ENCODE measurements around the gene CNTNAP2. TPM values are rescaled to one million over a fixed set of nuclear protein-coding genes. Genes with fewer than 3 reads are reported as not detected.

CNTNAP2 gene
- polyA plus RNA-seq, 4 donors, result 0.54 to 10.1 (median 2.6) TPM

GRCh38 chr7:146255609-146256008 lies 139.0 kb downstream of the CNTNAP2 start:
- H3K4me3 ChIP-seq (ENCODE audit: low read depth in 1 of 3, low read length in 3 of 3), result no peak overlapping the region
- 64 to 68% (median 64%) methylated on average over 3 of the region's 3 CpGs for WGBS, 3 donors
- H3K27me3 ChIP-seq (ENCODE audit: control insufficient read depth in 3 of 3, insufficient read depth in 3 of 3, low read length in 3 of 3), result no peaks in the 10 kb centered on the region
- no peaks in the 10 kb centered on the region for H3K4me1 ChIP-seq (ENCODE audit: control insufficient read depth in 3 of 3, insufficient read depth in 2 of 3, low read depth in 1 of 3, low read length in 2 of 3)
- DNase-seq, result no peak
- no peaks in the 10 kb centered on the region for H3K36me3 ChIP-seq (ENCODE audit: control insufficient read depth in 3 of 3, insufficient read depth in 2 of 3, low read depth in 1 of 3, low read length in 3 of 3)
- no peak overlapping the region for H3K27ac ChIP-seq (ENCODE audit: low read depth in 1 of 3, low read length in 2 of 3)
- FAIRE-seq, result no peak
- peaks cover 2 to 3% of the 10 kb centered on the region in 2 donors for H3K9me3 ChIP-seq (ENCODE audit: control insufficient read depth in 2 of 2, insufficient read depth in 1 of 2, low read depth in 1 of 2, low read length in 1 of 2)

- Histone ChIP-seq H3K27me3 (ENCODE audit: control insufficient read depth in 3 of 3, insufficient read depth in 3 of 3, low read length in 3 of 3) (no peaks in the 10 kb centered on the region), H3K27ac (ENCODE audit: low read depth in 1 of 3, low read length in 2 of 3) (no peak overlapping the region), H3K4me3 (ENCODE audit: low read depth in 1 of 3, low read length in 3 of 3) (no peak overlapping the region), H3K9me3 (ENCODE audit: control insufficient read depth in 2 of 2, insufficient read depth in 1 of 2, low read depth in 1 of 2, low read length in 1 of 2) (peaks cover 0 to 3% of the 10 kb centered on the region in 2 donors), H3K4me1 (ENCODE audit: control insufficient read depth in 3 of 3, insufficient read depth in 2 of 3, low read depth in 1 of 3, low read length in 2 of 3) (no peaks in the 10 kb centered on the region), H3K36me3 (ENCODE audit: control insufficient read depth in 3 of 3, insufficient read depth in 2 of 3, low read depth in 1 of 3, low read length in 3 of 3) (no peaks in the 10 kb centered on the region)
- FAIRE-seq (no peak), DNase-seq (no peak)
- WGBS, 3 donors, result 69 to 86% (median 80%) methylated on average over 1 of the region's 1 CpG
Measured at GRCh38 chr7:146262527-146262926, 145.9 kb downstream of the CNTNAP2 start.

- DNase-seq (no peak), FAIRE-seq (no peak)
- WGBS, 3 donors, result 73 to 96% (median 85%) methylated on average over 3 of the region's 3 CpGs
- no peaks in the 10 kb centered on the region for H3K4me1 ChIP-seq (ENCODE audit: control insufficient read depth in 3 of 3, insufficient read depth in 2 of 3, low read depth in 1 of 3, low read length in 2 of 3)
- H3K27me3 ChIP-seq (ENCODE audit: control insufficient read depth in 3 of 3, insufficient read depth in 3 of 3, low read length in 3 of 3), result no peaks in the 10 kb centered on the region
- no peaks in the 10 kb centered on the region for H3K36me3 ChIP-seq (ENCODE audit: control insufficient read depth in 3 of 3, insufficient read depth in 2 of 3, low read depth in 1 of 3, low read length in 3 of 3)
- H3K4me3 ChIP-seq (ENCODE audit: low read depth in 1 of 3, low read length in 3 of 3), result no peak overlapping the region
- no peak overlapping the region for H3K27ac ChIP-seq (ENCODE audit: low read depth in 1 of 3, low read length in 2 of 3)
- no peaks in the 10 kb centered on the region for H3K9me3 ChIP-seq (ENCODE audit: control insufficient read depth in 2 of 2, insufficient read depth in 1 of 2, low read depth in 1 of 2, low read length in 1 of 2)
Measured at GRCh38 chr7:146276888-146277287, 160.3 kb downstream of the CNTNAP2 start.

- H3K27ac ChIP-seq (ENCODE audit: low read depth in 1 of 3, low read length in 2 of 3), result no peak overlapping the region
- no peaks in the 10 kb centered on the region for H3K4me1 ChIP-seq (ENCODE audit: control insufficient read depth in 3 of 3, insufficient read depth in 2 of 3, low read depth in 1 of 3, low read length in 2 of 3)
- 82 to 92% (median 91%) methylated on average over 1 of the region's 3 CpGs for WGBS, 3 donors
- no peaks in the 10 kb centered on the region for H3K27me3 ChIP-seq (ENCODE audit: control insufficient read depth in 3 of 3, insufficient read depth in 3 of 3, low read length in 3 of 3)
- H3K4me3 ChIP-seq (ENCODE audit: low read depth in 1 of 3, low read length in 3 of 3), result no peak overlapping the region
- no peak for FAIRE-seq
- H3K9me3 ChIP-seq (ENCODE audit: control insufficient read depth in 2 of 2, insufficient read depth in 1 of 2, low read depth in 1 of 2, low read length in 1 of 2), result no peaks in the 10 kb centered on the region
- no peaks in the 10 kb centered on the region for H3K36me3 ChIP-seq (ENCODE audit: control insufficient read depth in 3 of 3, insufficient read depth in 2 of 3, low read depth in 1 of 3, low read length in 3 of 3)
- DNase-seq, result no peak
Measured at GRCh38 chr7:146285418-146285817, 168.8 kb downstream of the CNTNAP2 start.

GRCh38 chr7:146290746-146291145 lies 174.1 kb downstream of the CNTNAP2 start:
- no peaks in the 10 kb centered on the region for H3K36me3 ChIP-seq (ENCODE audit: control insufficient read depth in 3 of 3, insufficient read depth in 2 of 3, low read depth in 1 of 3, low read length in 3 of 3)
- H3K4me1 ChIP-seq (ENCODE audit: control insufficient read depth in 3 of 3, insufficient read depth in 2 of 3, low read depth in 1 of 3, low read length in 2 of 3), result no peaks in the 10 kb centered on the region
- no peak overlapping the region for H3K27ac ChIP-seq (ENCODE audit: low read depth in 1 of 3, low read length in 2 of 3)
- 86 to 90% (median 88%) methylated on average over 3 of the region's 3 CpGs for WGBS, 3 donors
- peaks cover 0 to 1% of the 10 kb centered on the region in 2 donors for H3K9me3 ChIP-seq (ENCODE audit: control insufficient read depth in 2 of 2, insufficient read depth in 1 of 2, low read depth in 1 of 2, low read length in 1 of 2)
- H3K4me3 ChIP-seq (ENCODE audit: low read depth in 1 of 3, low read length in 3 of 3), result no peak overlapping the region
- DNase-seq (no peak), FAIRE-seq (no peak)
- H3K27me3 ChIP-seq (ENCODE audit: control insufficient read depth in 3 of 3, insufficient read depth in 3 of 3, low read length in 3 of 3), result no peaks in the 10 kb centered on the region

- H3K9me3 ChIP-seq (ENCODE audit: control insufficient read depth in 2 of 2, insufficient read depth in 1 of 2, low read depth in 1 of 2, low read length in 1 of 2), result peaks cover 0 to 1% of the 10 kb centered on the region in 2 donors
- no peaks in the 10 kb centered on the region for H3K36me3 ChIP-seq (ENCODE audit: control insufficient read depth in 3 of 3, insufficient read depth in 2 of 3, low read depth in 1 of 3, low read length in 3 of 3)
- WGBS, 3 donors, result 69 to 77% (median 76%) methylated on average over 1 of the region's 1 CpG
- H3K4me1 ChIP-seq (ENCODE audit: control insufficient read depth in 3 of 3, insufficient read depth in 2 of 3, low read depth in 1 of 3, low read length in 2 of 3), result no peaks in the 10 kb centered on the region
- FAIRE-seq (no peak), DNase-seq (no peak)
- H3K4me3 ChIP-seq (ENCODE audit: low read depth in 1 of 3, low read length in 3 of 3), result no peak overlapping the region
- H3K27me3 ChIP-seq (ENCODE audit: control insufficient read depth in 3 of 3, insufficient read depth in 3 of 3, low read length in 3 of 3), result no peaks in the 10 kb centered on the region
- H3K27ac ChIP-seq (ENCODE audit: low read depth in 1 of 3, low read length in 2 of 3), result no peak overlapping the region
Measured at GRCh38 chr7:146291900-146292299, 175.3 kb downstream of the CNTNAP2 start.

- H3K9me3 ChIP-seq (ENCODE audit: control insufficient read depth in 2 of 2, insufficient read depth in 1 of 2, low read depth in 1 of 2, low read length in 1 of 2), result peaks cover 0 to 1% of the 10 kb centered on the region in 2 donors
- no peaks in the 10 kb centered on the region for H3K36me3 ChIP-seq (ENCODE audit: control insufficient read depth in 3 of 3, insufficient read depth in 2 of 3, low read depth in 1 of 3, low read length in 3 of 3)
- FAIRE-seq (no peak), DNase-seq (no peak)
- no peak overlapping the region for H3K27ac ChIP-seq (ENCODE audit: low read depth in 1 of 3, low read length in 2 of 3)
- WGBS, 3 donors, result 70 to 86% (median 72%) methylated on average over 1 of the region's 1 CpG
- H3K4me1 ChIP-seq (ENCODE audit: control insufficient read depth in 3 of 3, insufficient read depth in 2 of 3, low read depth in 1 of 3, low read length in 2 of 3), result no peaks in the 10 kb centered on the region
- H3K27me3 ChIP-seq (ENCODE audit: control insufficient read depth in 3 of 3, insufficient read depth in 3 of 3, low read length in 3 of 3), result no peaks in the 10 kb centered on the region
- no peak overlapping the region for H3K4me3 ChIP-seq (ENCODE audit: low read depth in 1 of 3, low read length in 3 of 3)
Measured at GRCh38 chr7:146296028-146296427, 179.4 kb downstream of the CNTNAP2 start.

GRCh38 chr7:146314962-146315361 lies 198.4 kb downstream of the CNTNAP2 start:
- no peak for DNase-seq
- H3K4me3 ChIP-seq (ENCODE audit: low read depth in 1 of 3, low read length in 3 of 3), result no peak overlapping the region
- no peaks in the 10 kb centered on the region for H3K36me3 ChIP-seq (ENCODE audit: control insufficient read depth in 3 of 3, insufficient read depth in 2 of 3, low read depth in 1 of 3, low read length in 3 of 3)
- H3K4me1 ChIP-seq (ENCODE audit: control insufficient read depth in 3 of 3, insufficient read depth in 2 of 3, low read depth in 1 of 3, low read length in 2 of 3), result no peaks in the 10 kb centered on the region
- H3K27ac ChIP-seq (ENCODE audit: low read depth in 1 of 3, low read length in 2 of 3), result no peak overlapping the region
- H3K27me3 ChIP-seq (ENCODE audit: control insufficient read depth in 3 of 3, insufficient read depth in 3 of 3, low read length in 3 of 3), result no peaks in the 10 kb centered on the region
- no peak for FAIRE-seq
- WGBS, 3 donors, result 40 to 50% (median 47%) methylated on average over 2 of the region's 2 CpGs
- no peaks in the 10 kb centered on the region for H3K9me3 ChIP-seq (ENCODE audit: control insufficient read depth in 2 of 2, insufficient read depth in 1 of 2, low read depth in 1 of 2, low read length in 1 of 2)

- no peaks in the 10 kb centered on the region for H3K4me1 ChIP-seq (ENCODE audit: control insufficient read depth in 3 of 3, insufficient read depth in 2 of 3, low read depth in 1 of 3, low read length in 2 of 3)
- FAIRE-seq (no peak), DNase-seq (no peak)
- H3K9me3 ChIP-seq (ENCODE audit: control insufficient read depth in 2 of 2, insufficient read depth in 1 of 2, low read depth in 1 of 2, low read length in 1 of 2), result no peaks in the 10 kb centered on the region
- no peak overlapping the region for H3K4me3 ChIP-seq (ENCODE audit: low read depth in 1 of 3, low read length in 3 of 3)
- no peaks in the 10 kb centered on the region for H3K27me3 ChIP-seq (ENCODE audit: control insufficient read depth in 3 of 3, insufficient read depth in 3 of 3, low read length in 3 of 3)
- no peaks in the 10 kb centered on the region for H3K36me3 ChIP-seq (ENCODE audit: control insufficient read depth in 3 of 3, insufficient read depth in 2 of 3, low read depth in 1 of 3, low read length in 3 of 3)
- WGBS, 3 donors, result 52 to 67% (median 66%) methylated on average over 5 of the region's 5 CpGs
- H3K27ac ChIP-seq (ENCODE audit: low read depth in 1 of 3, low read length in 2 of 3), result no peak overlapping the region
Measured at GRCh38 chr7:146319629-146320028, 203.0 kb downstream of the CNTNAP2 start.

Data from small intestine (tissue), 7 donors.